LNCAP (cell line): ENCODE data around the gene MB.

Experiments
- CTCF ChIP-seq: fragments of 450-650 bp; IDR thresholded peaks from 2 replicates; pipeline ENCODE4 v1.5.1; 2017; ENCODE audit warnings: mild to moderate bottlenecking

Gene MB

DNA sequence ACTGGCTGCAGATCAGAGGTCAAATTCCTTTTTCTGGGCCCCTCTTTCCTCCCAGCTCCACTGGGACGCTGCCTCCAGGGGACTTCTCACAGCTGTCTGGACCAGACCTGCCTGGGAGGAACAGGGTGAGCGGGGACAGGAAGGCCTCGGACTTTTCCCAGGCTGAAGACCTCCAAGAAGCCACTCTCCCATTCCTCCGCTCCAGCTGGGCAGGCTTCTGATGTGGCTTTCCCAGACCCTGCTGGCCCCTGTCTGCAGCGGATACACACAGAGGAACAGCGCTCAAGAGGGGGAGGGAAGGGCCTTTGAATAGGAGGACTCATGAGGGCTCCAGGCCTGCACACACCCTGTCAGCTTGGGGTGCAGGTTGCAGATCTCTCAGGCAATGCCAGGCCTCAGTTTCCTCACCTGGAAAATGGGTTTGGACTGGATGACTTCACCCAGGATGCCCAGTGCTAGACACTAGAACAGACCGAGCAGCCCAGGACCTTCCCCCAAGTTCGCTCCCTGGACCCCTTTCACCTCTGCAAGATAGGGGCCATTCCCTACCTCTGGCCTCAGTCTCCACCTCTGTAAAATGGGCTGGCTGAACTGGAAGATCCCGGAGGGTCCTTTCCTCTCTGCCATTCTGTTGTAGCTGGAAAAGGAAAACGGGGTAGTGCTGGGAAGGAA, 36.6 kb downstream of the MB start:
- TF ChIP-seq CTCF, result no peak

DNA sequence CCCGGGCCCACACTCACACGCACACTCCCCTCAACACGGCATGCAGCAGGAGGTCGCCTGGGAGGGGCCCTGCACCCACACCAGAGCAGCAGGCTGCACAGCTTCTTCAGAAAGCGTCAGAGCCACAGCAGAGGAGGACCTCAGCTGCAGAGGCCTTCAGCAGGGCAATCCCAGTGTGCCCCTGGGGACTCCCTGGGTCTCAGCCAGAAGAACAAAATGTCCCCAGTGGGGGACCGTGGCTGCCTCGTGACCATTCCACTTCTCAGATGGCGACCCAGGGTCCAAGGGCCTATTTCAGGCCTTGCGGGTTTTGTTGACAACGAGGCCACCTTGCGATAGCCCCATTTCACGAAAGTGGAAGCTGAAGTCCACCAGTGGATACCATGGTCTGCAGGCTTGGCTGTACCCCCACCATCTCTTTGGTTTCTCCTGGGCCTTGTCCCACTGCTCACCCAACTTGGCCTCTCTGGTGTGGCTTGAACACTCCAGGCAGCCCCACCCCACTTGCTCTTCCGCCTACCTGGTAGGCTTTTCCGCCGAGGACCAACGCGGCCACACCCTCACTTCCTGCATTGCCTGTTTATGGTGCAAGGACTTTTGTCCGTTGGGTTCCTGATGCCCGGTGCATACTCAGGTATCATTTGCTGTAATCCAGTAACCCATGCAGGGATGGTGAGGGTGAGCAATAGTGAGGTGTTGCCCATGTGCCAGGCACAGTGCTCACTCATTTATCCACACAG, 38.1 kb downstream of the MB start:
- no peak for TF ChIP-seq CTCF

- no peak for TF ChIP-seq CTCF
These were observed 39.1 kb downstream of the MB start for GRCh38 chr22:35577799-35578659.

DNA sequence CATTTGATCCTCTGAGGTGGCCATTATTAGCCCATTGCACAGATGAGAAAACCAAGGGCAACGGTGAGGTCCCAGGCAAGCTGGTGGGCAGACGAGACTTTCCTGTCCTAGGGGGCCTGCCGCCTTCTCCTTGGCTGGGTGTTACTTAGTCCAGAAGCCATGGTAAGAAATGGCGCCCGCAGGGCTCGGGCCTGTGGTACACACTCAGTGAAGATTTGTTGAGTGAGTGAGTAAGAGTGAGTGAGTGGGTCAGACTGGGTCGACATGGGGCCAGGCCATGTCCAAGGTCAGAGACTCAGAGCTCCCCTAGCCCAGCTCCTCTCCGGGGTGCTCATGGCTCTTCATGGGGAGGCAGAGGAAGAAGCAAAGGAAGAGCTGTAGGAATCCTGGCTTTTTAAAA, 40.5 kb downstream of the MB start:
- no peak for TF ChIP-seq CTCF

DNA sequence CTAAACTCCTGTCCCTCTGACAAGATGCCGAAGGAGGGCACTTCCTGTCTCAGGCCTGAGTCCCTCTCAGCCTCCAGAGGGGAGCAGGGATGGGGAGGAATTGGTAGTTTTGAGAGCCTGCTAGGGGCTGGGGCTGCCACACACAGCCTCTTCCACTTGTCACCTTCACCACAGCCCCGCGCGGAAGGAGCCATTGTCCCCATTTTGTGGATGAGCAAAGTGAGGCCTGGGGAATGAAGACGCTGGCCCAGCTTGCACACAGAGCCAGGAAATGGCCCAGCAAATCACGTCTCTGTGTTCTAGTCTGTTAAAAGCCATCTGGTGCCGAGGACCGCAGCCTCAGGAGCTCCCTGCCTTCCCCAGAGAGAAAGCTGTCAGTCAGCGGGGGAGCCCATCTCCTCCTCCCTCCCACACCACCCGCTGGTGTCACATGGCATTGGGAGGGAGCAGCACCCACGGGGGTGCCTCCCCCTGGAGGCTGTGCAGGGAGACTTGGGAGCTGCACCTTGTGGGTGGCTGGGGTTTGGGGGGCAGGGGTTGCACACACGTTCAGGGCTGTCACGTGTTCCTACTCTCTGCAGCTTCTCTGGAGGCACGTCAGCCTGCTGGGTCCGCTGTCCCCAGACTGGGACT, 41.9 kb downstream of the MB start:
- TF ChIP-seq CTCF, result no peak

DNA sequence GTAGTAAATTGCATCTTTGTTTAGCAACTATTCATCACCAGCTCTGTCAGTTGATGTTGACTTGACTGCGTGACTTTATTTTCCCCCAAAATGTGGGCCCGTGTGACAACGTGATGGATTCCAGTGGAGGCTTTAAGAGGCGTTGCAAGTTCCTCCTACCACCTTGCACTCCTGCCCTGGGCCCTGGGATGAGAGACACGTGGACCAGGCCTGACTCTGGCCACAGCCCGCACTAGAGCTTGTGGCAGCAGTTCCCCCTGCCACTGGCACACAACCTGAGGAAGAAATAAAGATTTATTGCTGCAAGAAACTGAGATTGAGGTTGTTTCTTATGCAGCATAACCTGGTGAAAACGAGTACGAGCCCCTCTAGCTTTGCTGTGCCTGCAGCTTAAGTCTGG, 44.6 kb downstream of the MB start:
- no peak for TF ChIP-seq CTCF

- TF ChIP-seq CTCF, result no peak
These were observed 46.4 kb downstream of the MB start for GRCh38 chr22:35570686-35571194.
